HG03575 (cell line): ENCODE measurements around the gene TREM1.

Source experiments
- ATAC-seq: cut with Tn5 transposase; IDR thresholded peaks from one replicate; pipeline ENCODE4 v1.9.1; 2021; ENCODE audit not compliant: unreplicated experiment, insufficient number of reproducible peaks, low FRiP score; ENCODE audit errors: extremely low read depth

Gene TREM1

DNA sequence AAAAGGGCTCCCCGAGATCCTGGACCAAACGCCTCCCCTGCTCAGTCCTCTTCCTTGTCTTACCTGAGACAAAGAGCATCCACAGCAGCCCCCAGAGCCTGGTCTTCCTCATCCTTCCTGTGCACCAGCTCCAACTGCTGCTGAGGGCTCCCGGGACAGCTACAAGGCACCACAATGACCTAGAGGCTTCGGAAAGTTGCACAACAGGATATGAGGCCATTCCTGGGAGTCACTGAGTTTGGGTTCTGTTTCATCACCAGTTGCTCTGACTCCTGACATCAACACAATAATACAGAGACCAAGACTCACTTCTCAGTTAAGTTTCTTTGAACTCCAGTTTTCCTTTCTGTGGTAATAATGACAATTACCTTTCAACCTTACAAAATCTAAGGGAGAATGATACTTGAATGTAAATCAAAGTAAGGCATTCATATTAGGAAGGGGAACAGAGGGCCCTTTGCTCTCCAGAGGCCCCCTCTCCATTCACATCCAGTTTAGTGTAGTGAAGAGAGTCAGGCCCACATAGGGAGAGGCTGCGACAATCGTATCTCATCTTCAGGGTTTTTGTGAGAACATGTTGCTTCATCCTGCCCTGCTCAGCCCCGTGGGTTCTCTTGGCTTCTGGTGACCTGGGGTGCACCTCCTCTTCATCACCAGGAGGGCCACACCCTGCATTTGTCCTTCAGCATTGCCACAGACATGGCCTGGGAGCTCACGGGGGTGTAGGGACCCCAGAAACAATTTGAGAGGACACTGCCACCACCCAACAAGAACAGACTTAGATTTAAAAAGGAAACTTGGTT lies at the start of gene TREM1:
Gene TREM1, minus strand, starts transcription at position 139 of the 803 bp plus-strand sequence. Its CDS starts 27 bp downstream, at position 112.
- no peak for ATAC-seq

DNA sequence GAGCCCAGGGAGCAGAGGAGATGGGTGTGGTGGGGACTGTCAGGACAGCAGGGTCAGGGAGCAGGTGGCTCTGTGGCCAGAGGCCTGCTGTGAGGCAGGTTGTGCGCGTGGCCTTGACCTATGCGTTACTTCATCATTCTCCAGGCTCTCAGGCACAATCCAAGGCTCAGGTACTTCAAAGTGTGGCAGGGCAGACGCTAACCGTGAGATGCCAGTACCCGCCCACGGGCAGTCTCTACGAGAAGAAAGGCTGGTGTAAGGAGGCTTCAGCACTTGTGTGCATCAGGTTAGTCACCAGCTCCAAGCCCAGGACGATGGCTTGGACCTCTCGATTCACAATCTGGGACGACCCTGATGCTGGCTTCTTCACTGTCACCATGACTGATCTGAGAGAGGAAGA lies 49.5 kb upstream of the TREM1 start:
- ATAC-seq, result no peak

DNA sequence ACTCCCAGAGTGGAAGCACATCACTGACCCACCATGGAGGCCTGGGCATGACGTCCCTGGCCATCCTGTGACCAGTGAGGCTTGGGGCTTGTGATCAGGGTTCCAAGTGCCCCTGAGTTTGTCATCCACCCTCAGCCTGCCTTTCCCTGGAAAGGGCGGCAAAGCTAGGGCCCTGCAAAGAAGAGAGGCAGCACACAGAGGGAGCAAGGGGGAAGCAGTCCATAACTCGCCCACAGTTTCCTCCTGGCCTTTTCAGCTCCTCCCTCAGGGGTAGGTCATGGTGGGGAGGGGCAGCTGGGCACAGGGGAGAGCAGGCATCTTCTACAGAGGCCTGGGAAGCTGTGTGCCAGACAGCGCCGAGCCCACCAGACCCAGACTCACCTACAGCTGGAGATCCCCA lies 48.8 kb upstream of the TREM1 start, which contains the start of gene NCR2:
Gene NCR2, plus strand, starts transcription at position 313 of the 400 bp plus-strand sequence. CDS start 269 bp downstream, outside the sequence.
- ATAC-seq, result no peak

DNA sequence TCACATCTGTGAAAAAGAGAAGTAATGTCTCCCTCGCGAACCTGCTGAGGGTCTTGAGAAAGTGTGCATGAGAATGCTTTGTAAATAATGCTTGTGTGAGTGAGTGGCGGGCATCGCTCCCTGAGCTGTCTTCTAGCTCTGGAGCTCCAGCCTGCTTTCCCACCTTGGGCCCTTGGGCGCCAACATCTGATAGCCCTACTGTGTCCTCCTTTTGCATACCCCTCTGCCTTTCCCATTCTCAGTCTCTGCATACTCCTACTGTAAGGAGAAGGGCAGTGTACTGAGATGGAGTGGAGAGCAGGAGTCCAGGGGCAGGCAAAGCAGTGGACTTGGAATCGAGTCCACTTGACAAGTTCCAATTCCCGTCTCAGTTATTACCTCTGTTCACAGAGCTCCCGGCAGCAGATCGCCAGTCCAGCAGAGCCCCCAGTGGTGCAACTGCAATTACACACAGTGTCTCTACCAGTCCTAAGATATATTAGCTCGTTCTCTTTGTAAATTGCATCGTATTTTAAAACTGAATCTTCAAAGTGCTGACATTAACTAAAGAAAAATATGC lies 48.1 kb upstream of the TREM1 start:
- no peak for ATAC-seq

DNA sequence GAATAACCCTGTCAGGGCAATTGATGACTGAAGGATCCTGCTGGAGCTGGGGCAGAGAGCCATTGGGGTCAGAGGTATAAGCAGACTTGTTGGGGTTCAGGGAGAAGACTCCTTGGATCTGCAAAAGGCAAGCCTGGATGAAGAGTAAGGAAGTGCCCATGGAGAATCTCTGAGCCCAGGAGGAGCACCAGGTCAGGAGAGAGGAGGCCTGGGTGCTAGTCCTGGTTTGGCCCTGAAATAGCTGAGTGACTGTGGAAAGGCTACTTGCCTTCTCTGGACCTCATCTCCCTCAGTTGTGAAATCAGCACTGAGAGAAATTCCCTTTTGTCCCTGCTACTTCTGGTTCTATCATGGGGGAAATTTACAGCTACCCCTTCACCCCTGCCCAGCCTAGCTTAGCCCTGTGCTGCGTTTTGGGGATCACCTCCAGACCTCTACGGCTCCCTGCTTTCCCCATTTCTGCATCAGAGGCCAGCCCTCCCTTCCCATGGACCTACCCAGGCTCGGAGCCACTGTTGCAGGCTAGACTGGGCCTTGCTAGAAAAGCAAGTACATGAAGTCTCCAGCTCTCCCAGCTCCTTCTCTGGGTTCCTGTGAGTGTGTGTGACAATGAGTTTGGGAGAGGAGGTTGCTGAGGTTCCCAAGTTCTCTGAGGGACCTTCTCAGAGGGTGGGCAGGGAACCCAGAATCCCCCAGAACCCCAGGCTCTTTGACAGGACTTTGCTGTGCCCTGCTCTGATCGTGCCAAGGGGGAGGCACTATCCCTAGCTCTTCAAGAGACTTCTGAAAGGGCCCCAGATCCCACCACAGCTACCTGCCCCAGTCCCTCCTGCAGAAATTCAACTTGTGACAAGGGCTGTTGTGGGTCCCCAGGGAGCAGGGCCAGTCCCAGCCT lies 46.6 kb upstream of the TREM1 start:
- ATAC-seq, result no peak

DNA sequence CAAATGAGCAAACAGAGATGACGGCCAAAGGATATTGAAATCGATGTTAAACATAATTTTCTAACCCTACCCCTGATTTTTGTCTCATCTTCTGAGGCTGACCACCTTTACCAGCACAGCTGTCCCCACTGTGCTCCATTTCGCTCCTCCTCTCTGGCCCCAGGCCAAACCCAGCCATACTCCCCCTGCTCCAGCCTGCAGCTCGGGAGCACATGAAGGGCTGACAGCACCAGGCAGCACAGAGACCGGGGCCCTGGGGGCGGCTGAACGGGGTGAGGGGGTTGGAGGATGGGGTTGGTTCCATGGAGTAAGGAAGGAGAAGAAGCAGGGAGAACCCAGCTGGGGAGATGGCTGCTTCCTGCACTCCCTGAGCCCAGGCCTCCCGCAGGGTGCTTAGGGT lies 45.8 kb upstream of the TREM1 start:
- ATAC-seq, result no peak

DNA sequence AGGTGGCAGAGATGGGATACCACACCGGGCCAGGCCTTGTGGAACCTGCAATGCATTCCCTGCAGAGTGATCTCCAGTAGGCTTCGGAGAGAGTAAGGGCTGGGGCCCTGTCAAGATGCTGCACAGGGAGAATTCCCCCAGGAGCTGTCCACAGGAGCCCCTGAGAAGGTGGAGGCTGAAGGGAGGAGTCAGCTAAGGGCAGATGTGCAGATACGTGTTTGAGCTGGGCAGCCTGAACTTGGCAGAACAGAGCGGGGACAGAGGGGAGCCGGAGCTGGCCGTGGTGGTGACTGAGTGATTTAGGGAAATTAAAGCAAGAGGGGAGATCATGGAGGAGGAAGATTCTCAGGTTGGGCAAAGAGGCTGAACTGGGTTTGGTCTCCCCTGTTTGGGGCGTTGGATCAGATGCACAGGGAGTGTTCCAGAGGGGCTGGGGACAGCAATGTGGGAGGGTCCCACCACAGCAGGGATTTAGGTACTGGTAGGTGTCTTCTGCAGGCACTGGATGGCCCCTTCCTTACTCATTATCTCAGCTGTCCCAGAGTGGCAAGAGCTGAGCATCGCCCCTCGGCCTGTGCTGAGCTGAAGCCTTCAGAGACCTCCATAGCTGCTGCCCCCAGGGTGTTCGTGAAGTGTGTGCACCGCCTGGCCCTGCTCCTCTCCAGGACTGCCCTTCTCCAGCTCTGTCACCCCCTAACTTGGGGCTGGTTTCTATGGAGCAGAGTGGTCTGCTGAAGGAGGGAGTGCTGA lies 45.1 kb upstream of the TREM1 start:
- ATAC-seq, result no peak

DNA sequence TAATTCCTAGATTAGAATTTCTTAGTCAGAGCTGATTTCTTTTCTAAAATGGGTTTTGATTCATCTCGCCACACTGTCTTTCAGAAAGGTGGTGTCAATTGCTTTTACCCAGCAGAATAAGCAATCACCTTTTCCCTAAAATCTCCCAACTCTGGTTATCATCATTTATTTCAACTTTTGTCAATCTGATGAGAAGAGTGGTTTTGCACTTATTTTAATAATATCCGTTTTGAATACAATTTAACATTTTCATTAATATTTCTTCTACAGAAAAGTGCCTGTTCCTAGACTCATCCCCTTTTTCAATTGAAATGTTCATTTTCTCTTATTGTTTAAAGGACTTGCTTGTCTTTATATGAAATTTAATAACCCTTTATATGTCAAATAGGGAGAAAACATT lies 40.7 kb upstream of the TREM1 start:
- no peak for ATAC-seq

DNA sequence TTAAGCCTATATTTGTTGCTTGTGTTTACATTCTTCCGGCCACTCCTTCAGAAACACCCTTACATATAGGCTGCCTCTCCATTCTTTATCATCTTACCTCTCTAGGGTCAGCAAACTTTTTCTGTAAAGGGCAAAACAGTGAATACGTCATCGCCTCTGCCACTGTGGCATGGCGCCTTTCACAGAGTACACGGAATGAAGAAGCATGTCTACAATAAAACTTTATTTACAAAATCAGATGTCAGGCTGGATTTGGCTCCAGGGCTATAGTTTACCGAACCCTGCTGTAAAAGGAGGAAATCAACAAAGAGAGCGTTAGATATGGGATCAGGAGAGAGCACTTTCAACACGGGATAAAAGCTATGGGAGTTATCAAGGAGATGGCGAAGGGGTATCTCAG lies 39.6 kb upstream of the TREM1 start:
- no peak for ATAC-seq

DNA sequence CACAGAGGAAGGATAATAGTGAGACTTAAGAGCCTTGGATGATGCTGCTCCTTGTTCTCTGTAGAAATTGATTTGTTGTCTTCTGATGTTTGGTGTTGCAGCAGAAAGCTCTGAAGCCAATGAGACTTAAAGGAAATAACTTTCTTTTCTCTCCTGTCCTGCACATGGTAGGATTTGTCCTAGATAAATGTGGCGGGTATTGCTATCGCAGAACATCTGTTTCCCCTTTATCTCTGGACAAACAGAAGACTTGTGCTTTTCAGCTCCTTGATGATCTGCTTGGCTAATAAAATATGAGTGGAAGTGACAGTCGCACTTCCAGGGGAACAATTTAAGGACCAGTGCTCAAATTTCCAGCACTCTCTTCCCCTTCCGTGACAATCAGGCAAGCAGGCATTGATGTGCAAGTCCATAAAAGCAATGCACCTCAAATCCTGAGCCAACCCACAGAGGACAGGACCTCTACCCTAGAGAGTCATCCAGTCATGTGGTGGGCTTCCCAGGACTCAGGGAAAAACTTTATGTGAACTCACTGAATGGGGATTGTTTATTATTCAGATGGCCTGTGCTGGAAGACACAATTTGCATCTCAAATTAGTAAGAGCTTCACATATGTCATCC lies 39.1 kb upstream of the TREM1 start:
- no peak for ATAC-seq

DNA sequence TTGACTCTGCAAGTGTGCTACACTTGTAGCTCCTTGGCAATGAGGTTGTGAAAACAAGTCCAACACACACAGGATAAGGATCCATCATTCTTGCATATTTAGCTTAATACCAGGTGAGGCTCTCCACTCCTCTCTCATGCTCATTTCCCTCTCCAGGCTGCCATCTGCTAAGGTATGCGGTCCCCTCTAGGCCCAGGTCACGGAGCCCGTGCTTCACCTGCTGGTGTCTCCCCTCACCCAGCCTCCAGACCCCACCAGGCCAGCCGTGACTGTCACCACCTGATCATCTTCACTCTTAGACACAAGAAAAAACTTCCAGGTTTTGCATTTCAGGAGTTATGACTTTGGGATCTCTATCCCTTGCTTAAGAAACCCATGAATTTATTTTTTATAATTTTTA lies 34.7 kb upstream of the TREM1 start:
- ATAC-seq, result no peak

DNA sequence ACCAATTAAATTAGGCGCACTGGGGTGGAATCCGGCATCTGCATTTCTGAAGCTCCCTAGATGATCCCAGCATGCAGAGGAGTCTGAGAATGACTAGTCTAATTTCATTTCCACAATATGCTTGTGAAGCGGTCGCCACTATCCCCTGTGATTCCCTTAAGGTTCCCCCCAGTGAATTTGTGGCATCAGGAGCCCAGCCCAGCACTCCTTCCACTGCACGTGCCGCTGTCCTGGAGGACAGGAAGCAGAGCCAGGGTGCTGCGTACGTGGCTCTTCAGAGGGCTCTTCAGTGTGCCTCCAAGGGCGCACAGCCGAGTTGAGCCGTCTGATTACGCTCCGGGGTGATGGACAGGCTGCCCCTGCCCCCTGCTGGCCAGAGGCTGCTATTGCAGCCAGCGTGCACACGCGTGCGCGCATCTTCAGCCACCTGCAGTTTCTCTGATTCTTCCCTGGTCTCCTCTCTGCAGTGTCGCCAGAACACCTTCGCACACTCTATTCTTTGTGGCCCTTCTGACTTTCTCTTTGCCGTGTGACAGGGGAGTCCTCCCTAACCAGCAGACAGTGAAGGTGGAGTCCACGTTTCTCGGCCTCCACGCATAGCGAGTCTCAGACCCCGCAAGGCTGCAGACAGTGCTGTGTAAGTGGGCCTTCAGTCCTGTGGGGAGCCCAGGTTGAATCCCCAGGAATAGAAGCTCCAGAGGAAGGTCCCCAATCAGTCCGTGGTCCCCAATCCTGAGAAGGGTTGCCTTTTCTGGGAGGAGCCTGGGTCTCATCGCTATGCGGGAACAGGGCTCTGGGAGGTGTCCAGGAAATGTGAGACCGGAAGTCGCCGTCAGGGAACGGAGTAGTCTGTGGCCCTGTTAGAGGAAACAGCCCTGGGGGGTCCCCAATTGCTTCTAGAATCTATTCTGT lies 32.4 kb upstream of the TREM1 start:
- ATAC-seq, result no peak

DNA sequence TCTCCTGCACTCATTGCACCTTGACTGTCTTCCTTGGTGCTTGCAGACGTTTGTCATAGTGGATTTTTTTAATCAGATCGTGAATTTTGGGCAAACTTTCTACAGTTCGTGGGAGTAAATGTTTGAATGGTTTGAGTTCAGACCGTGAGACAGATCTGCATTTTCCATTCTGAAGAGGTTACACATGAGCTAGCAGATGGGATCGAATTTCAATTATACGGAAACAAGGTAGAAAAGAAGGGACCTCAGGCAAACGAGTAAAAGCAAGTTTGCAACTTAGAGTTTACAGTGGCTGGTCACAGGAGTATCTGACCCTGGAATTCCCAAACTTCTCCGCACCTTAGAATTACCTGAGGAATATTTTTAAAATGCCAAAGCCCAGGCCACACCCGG lies 31.8 kb upstream of the TREM1 start:
- ATAC-seq, result no peak

DNA sequence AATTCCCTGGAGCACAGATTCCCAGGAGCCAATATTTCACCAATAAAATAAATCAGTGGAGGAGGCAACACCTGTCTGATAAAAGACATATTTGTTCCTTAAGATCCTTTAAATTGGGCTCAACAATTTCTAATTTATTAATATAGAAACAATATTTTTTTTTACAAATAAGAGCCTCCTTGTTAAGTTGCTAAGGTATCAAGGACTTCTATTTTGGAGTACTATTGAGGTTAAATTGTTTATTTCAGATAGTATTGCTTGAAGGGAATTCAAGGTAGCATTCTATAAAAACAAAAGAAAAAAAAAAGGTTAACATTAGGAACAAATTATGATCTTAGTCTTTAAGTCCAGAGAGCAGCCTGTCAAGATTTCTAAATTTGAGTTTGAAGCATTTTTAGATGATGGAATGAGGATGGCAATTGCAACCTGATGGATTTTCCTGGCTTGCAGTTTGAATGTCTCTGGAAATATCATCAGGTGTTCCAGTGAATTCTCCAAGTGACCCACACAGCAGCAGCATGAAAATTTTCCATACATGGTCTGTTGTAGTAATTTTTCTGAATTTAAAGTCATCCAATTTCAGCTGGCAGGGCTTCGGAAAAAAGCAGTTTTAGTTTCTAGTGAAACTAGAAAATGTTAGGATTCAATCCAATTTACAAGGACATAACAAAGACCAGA lies 29.6 kb upstream of the TREM1 start:
- no peak for ATAC-seq

DNA sequence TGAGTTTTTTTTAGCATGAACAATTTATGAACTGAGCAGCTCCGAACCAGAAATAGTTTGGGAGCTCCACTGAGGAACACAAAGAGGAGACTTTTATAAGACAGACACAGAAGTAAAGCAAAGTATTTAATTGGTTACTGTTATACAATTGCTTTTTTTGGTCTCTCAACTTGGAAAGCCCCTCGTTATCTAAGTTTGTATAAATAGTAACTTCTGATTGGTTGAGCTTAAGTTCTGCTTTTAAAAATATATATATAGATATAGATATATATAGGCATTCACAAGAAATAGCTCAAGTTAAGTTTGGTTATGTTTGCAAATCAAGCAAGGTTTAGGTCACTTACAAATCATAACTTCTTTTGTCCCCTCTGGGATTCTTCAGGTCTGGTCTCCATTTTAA lies 28.7 kb upstream of the TREM1 start:
- no peak for ATAC-seq

DNA sequence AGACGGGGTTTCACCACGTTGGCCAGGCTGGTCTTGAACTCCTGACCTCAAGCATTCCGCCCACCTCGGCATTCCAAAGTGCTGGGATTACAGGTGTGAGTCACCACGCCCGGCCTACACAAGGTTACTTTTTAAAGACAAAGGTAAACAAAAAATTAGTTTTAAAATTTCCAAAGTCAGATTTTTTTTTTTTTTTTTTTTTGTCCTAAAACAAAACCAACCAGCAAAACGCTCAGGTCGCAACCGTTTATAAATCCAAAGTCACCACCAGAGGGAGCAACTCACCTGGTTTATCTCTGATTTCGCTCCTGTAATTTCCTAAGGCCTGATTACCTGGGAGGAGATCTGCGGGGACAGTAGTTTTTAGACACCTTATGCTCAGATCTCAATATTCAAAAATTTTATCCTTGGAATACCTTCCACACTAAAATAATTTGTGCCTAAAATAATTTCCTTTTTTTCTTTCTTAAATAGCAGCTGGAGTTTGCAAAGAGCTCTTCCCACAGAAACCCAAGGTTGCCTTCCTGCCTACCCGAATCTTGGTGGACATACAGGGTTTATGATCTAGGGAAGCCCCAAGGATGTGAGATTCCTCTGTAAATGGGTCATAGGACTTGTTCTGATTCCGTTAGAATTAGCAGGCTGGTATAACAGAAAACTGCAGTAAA lies 19.8 kb upstream of the TREM1 start:
- no peak for ATAC-seq

DNA sequence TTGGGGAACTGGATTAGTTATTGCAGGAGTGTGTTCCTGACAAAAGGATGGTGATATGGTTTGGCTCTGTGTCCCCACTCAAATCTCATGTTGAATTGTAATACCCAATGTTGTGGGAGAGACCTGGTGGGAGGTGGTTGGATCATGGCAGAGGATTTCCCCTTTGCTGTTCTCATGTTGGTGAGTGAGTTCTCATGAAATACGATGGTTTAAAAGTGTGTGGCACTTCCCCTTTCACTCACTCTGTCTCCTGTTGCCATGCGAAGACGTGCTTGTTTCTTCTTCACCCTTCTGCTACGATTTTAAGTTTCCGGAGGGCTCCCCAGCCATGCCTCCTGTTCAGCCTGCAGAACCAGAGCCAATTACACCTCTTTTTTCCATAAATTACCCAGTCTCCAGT lies 16.2 kb upstream of the TREM1 start:
- ATAC-seq, result no peak
